Stomach (tissue), 9 donors: ENCODE measurements around the gene IPCEF1. TPM values are rescaled to one million over a fixed set of nuclear protein-coding genes. Genes with fewer than 3 reads are reported as not detected.
A peak's percentile ranks its signal among the peaks of the same experiment; 100 is the strongest.

Source experiments
- DNase-seq, 2 donors: peaks; one replicate each; pipeline versions ENCODE4 v3.0.0 to v3.0.0-alpha.2; 2013 to 2019
- H3K27ac ChIP-seq, 5 donors: fragments of 200-600 bp in 4 of 5; sonication (generic) in 4 of 5; one replicate each; pipeline ENCODE4 v1.5.1; 2013 to 2019; ENCODE audit warnings: mild to moderate bottlenecking in 1 of 5, moderate library complexity in 1 of 5
- H3K27me3 ChIP-seq, 3 donors: fragments of 200-600 bp; sonication (generic); one replicate each; pipeline ENCODE4 v1.5.1; 2017 to 2019; ENCODE audit warnings: mixed run types in 1 of 3
- H3K36me3 ChIP-seq, 4 donors: fragments of 200-600 bp; sonication (generic); 1 replicate in 3 of 4; 2 replicates in 1 of 4; pipeline ENCODE4 v1.5.1; 2016 to 2019
- H3K4me1 ChIP-seq, 4 donors: fragments of 200-600 bp; sonication (generic); one replicate each; pipeline ENCODE4 v1.5.1; 2016 to 2019
- H3K4me3 ChIP-seq, 4 donors: fragments of 200-600 bp; sonication (generic) in 3 of 4; one replicate each; pipeline ENCODE4 v1.5.1; 2016 to 2019; ENCODE audit warnings: mild to moderate bottlenecking in 1 of 4
- H3K9me3 ChIP-seq, 4 donors: fragments of 200-600 bp; sonication (generic); one replicate each; pipeline ENCODE4 v1.5.1; 2016 to 2019
- EP300 ChIP-seq: sonication (generic); formaldehyde crosslinking; IDR thresholded peaks from one replicate; pipeline ENCODE4 v1.6.1; 2017; ENCODE audit warnings: antibody characterized with exemption
- POLR2A ChIP-seq, 4 donors: fragments of 450-650 bp; IDR thresholded peaks; one replicate each; pipeline ENCODE4 v1.6.1; 2016; ENCODE audit warnings: antibody characterized with exemption in 4 of 4, control low read depth in 2 of 4, mild to moderate bottlenecking in 1 of 4, moderate library complexity in 1 of 4
- POLR2AphosphoS5 ChIP-seq, 3 donors: sonication (generic); formaldehyde crosslinking; IDR thresholded peaks; one replicate each; pipeline ENCODE4 v1.6.1; 2016; ENCODE audit warnings: antibody characterized with exemption in 3 of 3
- WGBS, 5 donors: extraction: QIAGEN DNeasy Blood & Tissue Kit in 3 of 5; methylation state at CpG; one replicate each; pipeline versions ENCODE4 v1.1.5 to v1.1.7; 2013 to 2018; 5-methylcytosine and 5-hydroxymethylcytosine counted together
- intact Hi-C: fragments of 100-400 bp; cut with DNase I; formaldehyde crosslinking; loops from one replicate; pipeline ENCODE4 v1.15.1; 2023; ENCODE audit warnings: low total_unique reads
- polyA plus RNA-seq, 3 donors: library from polyadenylated mRNA; stranded (reverse); fragments of 200-250 nt; gene quantifications; one replicate each; pipeline ENCODE4 v1.2.3, GENCODE V29; 2013
- total RNA-seq, 5 donors: library from RNA; depleted of rRNA; stranded (reverse); fragments of >200 nt; gene quantifications; one replicate each; pipeline versions ENCODE4 v1.1.0 to v1.2.3, GENCODE V29; 2014 to 2016
- TF ChIP-seq, protein P1 (sequence below), 7 experiments: fragments of 450-650 bp in 4 of 7; fragments of 200-600 bp in 3 of 7; sonication (generic) in 3 of 7; IDR thresholded peaks; one replicate each; pipeline ENCODE4 v1.5.1; 2016 to 2019; ENCODE audit warnings: antibody characterized with exemption in 7 of 7, control low read depth in 2 of 7, mild to moderate bottlenecking in 1 of 7
- donor health status: healthy with polysubstance abuse.
- donor health status: Bipolar disorder and iron deficiency.
- donor health status: healthy.

Gene IPCEF1
- total and polyA plus RNA-seq, 8 donors: under 0.01 to 47.1 (median 1.4) TPM; not detected in 2

DNA sequence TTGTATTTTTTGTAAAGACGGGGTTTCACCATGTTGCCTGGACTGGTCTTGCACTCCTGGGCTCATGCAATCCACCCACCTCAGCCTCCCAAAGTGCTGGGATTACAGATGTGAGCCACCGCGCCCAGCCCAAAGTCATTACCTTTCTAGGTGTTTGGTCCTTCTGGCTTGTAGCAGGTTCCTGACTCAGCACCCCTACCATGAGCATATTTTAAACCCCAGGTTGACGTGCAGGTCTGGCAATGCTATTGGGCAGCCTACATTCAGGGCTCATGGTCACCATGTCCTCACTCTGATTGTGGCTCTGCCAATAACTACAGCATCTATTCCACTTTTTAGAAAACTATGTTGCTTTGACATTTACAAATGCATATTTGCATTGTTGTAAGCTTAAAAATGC lies 59.4 kb downstream of the IPCEF1 start:
- H3K36me3 ChIP-seq: no peaks in the 10 kb centered on the region
- H3K27ac ChIP-seq: peak overlapping the region in 1 of 5 donors; percentile 73
- WGBS, 5 donors: 88 to 98% (median 93%) methylated on average over 4 of the region's 4 CpGs
- intact Hi-C loops: no loop called here
- peaks cover 8 to 44% (median 29%) of the 10 kb centered on the region in 4 donors for H3K4me1 ChIP-seq
- H3K4me3 ChIP-seq: no peak overlapping the region
- H3K9me3 ChIP-seq: no peaks in the 10 kb centered on the region
- DNase-seq: no peak
- TF ChIP-seq POLR2AphosphoS5 (IDR thresholded peaks at IDR 0.05): no peak
- TF ChIP-seq EP300: no peak
- TF ChIP-seq, protein P1, sequence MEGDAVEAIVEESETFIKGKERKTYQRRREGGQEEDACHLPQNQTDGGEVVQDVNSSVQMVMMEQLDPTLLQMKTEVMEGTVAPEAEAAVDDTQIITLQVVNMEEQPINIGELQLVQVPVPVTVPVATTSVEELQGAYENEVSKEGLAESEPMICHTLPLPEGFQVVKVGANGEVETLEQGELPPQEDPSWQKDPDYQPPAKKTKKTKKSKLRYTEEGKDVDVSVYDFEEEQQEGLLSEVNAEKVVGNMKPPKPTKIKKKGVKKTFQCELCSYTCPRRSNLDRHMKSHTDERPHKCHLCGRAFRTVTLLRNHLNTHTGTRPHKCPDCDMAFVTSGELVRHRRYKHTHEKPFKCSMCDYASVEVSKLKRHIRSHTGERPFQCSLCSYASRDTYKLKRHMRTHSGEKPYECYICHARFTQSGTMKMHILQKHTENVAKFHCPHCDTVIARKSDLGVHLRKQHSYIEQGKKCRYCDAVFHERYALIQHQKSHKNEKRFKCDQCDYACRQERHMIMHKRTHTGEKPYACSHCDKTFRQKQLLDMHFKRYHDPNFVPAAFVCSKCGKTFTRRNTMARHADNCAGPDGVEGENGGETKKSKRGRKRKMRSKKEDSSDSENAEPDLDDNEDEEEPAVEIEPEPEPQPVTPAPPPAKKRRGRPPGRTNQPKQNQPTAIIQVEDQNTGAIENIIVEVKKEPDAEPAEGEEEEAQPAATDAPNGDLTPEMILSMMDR (IDR thresholded peaks at IDR 0.05): no peak
- TF ChIP-seq POLR2A (IDR thresholded peaks at IDR 0.05): no peak
- H3K27me3 ChIP-seq: no peaks in the 10 kb centered on the region

DNA sequence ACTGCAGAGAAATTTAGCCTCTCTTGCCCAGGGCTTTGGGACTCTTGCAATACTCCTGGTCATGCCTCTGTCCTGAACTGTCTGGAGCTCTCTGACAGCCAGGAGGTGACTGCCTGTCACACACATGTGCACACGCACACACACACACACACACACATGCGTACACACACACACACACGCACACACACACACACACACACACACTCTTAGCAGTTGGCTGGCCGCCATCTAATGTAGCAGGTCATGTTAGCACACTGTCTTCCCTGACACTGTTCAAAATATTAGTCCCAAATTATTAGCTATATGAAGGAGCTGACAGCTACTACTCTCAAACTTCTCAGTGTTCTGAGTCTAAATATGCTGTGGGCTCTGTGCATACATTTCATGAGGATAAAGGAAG lies 60.9 kb downstream of the IPCEF1 start:
- no peak for DNase-seq
- intact Hi-C loops: no loop called here
- no peak overlapping the region for H3K27ac ChIP-seq
- TF ChIP-seq EP300 (no peak), POLR2A (IDR thresholded peaks at IDR 0.05) (no peak), POLR2AphosphoS5 (IDR thresholded peaks at IDR 0.05) (no peak)
- TF ChIP-seq, protein P1 (IDR thresholded peaks at IDR 0.05): no peak
- H3K27me3 ChIP-seq: no peaks in the 10 kb centered on the region
- WGBS, 5 donors: 60 to 71% (median 66%) methylated on average over 4 of the region's 4 CpGs
- peaks cover 3 to 30% (median 18%) of the 10 kb centered on the region in 4 donors for H3K4me1 ChIP-seq
- H3K9me3 ChIP-seq: no peaks in the 10 kb centered on the region
- no peaks in the 10 kb centered on the region for H3K36me3 ChIP-seq
- H3K4me3 ChIP-seq: no peak overlapping the region

DNA sequence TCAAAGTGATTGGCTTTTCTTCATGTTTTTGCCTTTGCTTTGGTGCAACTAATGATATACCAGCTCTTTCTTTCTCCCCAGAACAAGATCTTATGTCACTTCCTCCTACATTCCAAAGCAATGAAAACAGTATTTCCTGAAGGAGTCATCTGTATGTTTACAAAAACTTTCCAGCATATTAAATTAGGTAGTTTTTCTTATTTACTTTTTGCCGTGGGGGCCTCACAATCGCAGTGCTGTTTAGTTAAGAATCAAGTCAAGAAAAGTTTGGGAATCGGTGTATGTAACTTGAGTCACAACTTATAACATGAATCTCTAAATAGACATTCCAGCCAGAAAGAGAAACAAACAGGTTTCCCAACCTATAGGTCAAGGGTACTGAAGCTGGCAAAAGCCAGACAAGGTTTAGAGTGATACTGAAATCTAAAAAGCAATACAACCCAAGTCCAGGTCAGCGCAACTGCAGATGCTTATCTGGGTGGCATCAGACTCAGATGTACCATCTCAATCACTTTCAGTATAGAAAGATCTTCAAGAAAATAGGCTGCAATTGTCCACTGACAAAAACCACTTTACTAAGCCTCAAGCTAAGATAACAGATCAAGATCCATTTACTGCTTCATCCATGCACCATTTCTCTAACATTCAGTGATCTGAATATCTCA lies 63.6 kb downstream of the IPCEF1 start:
- intact Hi-C loops: no loop called here
- Histone ChIP-seq H3K4me1 (peaks cover 0 to 20% (median 8%) of the 10 kb centered on the region in 4 donors), H3K9me3 (no peaks in the 10 kb centered on the region), H3K36me3 (no peaks in the 10 kb centered on the region), H3K27me3 (no peaks in the 10 kb centered on the region), H3K27ac (peak overlapping the region in 1 of 5 donors; percentile 27), H3K4me3 (no peak overlapping the region)
- TF ChIP-seq POLR2A (IDR thresholded peaks at IDR 0.05): no peak
- no peak for TF ChIP-seq EP300
- TF ChIP-seq, protein P1 (IDR thresholded peaks at IDR 0.05): no peak
- no peak for TF ChIP-seq POLR2AphosphoS5 (IDR thresholded peaks at IDR 0.05)
- DNase-seq: peak in 1 of 2 donors; percentile 41
- 26 to 52% (median 45%) methylated on average over 4 of the region's 4 CpGs for WGBS, 5 donors

DNA sequence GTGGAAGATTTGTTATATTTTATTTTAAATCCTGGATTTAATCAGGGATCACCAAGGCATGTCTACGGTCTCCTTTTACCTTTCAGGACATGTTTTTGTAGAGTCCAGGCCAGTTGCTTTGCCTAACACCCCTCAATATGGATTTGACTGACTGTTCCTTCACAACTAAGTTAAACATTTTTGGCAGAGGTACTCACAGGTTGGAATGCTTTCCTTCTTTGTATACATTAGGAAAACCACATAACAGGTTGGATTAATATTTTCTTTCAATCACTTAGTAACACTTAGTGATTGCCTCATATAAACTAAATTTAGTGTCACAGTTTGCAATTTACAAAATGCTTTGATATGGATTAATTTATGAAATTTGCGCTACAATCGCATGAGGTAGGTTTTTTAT lies 64.5 kb downstream of the IPCEF1 start:
- H3K36me3 ChIP-seq: no peaks in the 10 kb centered on the region
- H3K27me3 ChIP-seq: no peaks in the 10 kb centered on the region
- no peak overlapping the region for H3K27ac ChIP-seq
- no peaks in the 10 kb centered on the region for H3K9me3 ChIP-seq
- no peak for TF ChIP-seq EP300
- no peak for TF ChIP-seq POLR2AphosphoS5 (IDR thresholded peaks at IDR 0.05)
- TF ChIP-seq, protein P1 (IDR thresholded peaks at IDR 0.05): no peak
- TF ChIP-seq POLR2A (IDR thresholded peaks at IDR 0.05): no peak
- H3K4me1 ChIP-seq: peaks cover 0 to 10% (median under 1%) of the 10 kb centered on the region in 4 donors
- DNase-seq: no peak
- no peak overlapping the region for H3K4me3 ChIP-seq
- intact Hi-C loops: no loop called here
- 60 to 82% (median 64%) methylated on average over 3 of the region's 3 CpGs for WGBS, 5 donors
